ENCODE results near the gene ANO6.

GRCh38 chr12:45296046-45296586, 80.2 kb downstream of the ANO6 start:
- no peak for TF ChIP-seq CTCF (IDR thresholded peaks at IDR 0.05)
- TF ChIP-seq POLR2AphosphoS5 (IDR thresholded peaks at IDR 0.05) = no peak
- TF ChIP-seq POLR2A (IDR thresholded peaks at IDR 0.05) = no peak
- TF ChIP-seq EP300 (IDR thresholded peaks at IDR 0.05) = no peak
